MCF 10A (cell line): ENCODE data around the gene ARSH. TPM values are rescaled to one million over a fixed set of nuclear protein-coding genes. Genes with fewer than 3 reads are reported as not detected.
"Not testable (repeated sequence)": the region's sequence is repeated elsewhere in the genome, so short reads cannot be mapped to it uniquely, and the experiment has no call there.

Experiments used
- BruUV-seq: library from RNA; stranded (reverse); fragments of 400-500 nt; replicated peaks from 2 replicates; lab custom pipeline; 2021; lab: Mats Ljungman, UMichigan
- CTCF ChIA-PET: fragments of 300-600 bp; sonication (Branson Sonifier 250); formaldehyde crosslinking; extraction: SDS; loops from one replicate; lab custom pipeline; 2021; ENCODE audit warnings: antibody characterized with exemption, inconsistent platforms; lab: Yijun Ruan, JAX
- POLR2A ChIA-PET: fragments of 300-600, 350-650 bp; sonication (Branson Sonifier 250); formaldehyde crosslinking; extraction: SDS; loops from one replicate; lab custom pipeline; 2020; ENCODE audit warnings: antibody characterized with exemption, inconsistent platforms; lab: Yijun Ruan, JAX
- DNase-seq: peaks from one replicate; pipeline ENCODE4 v3.0.0-alpha.2; 2018; ENCODE audit not compliant: unreplicated experiment
- H3K27ac Mint-ChIP-seq: one replicate; pipeline ENCODE4 v1.8.0; 2022; ENCODE audit warnings: mild to moderate bottlenecking, low read depth, mixed read lengths; ENCODE audit not compliant: unreplicated experiment
- H3K27me3 Mint-ChIP-seq: one replicate; pipeline ENCODE4 v1.8.0; 2022; ENCODE audit warnings: mixed read lengths; ENCODE audit not compliant: insufficient read depth, unreplicated experiment
- H3K36me3 Mint-ChIP-seq: one replicate; pipeline ENCODE4 v1.8.0; 2022; ENCODE audit warnings: mild to moderate bottlenecking, moderate library complexity, mixed read lengths; ENCODE audit not compliant: insufficient read depth, unreplicated experiment
- H3K4me1 Mint-ChIP-seq: one replicate; pipeline ENCODE4 v1.8.0; 2022; ENCODE audit warnings: mixed read lengths; ENCODE audit not compliant: insufficient read depth, unreplicated experiment
- H3K4me3 Mint-ChIP-seq: one replicate; pipeline ENCODE4 v1.8.0; 2022; ENCODE audit warnings: mild to moderate bottlenecking, moderate library complexity, mixed read lengths; ENCODE audit not compliant: unreplicated experiment
- H3K9me3 Mint-ChIP-seq: one replicate; pipeline ENCODE4 v1.8.0; 2022; ENCODE audit warnings: mixed read lengths; ENCODE audit not compliant: unreplicated experiment
- intact Hi-C: fragments of 100-400 bp; cut with micrococcal nuclease; formaldehyde crosslinking; loops from 2 replicates; pipeline ENCODE4 v1.14.1; 2022
- total RNA-seq: library from RNA; stranded (reverse); gene quantifications from 2 replicates; pipeline ENCODE4 v1.2.3, GENCODE V29; 2022
- TF ChIP-seq, protein P1 (sequence below): fragments of 200-600 bp; IDR thresholded peaks from one replicate; pipeline ENCODE4 v1.8.0; 2022; ENCODE audit warnings: antibody characterized with exemption, mild to moderate bottlenecking; ENCODE audit not compliant: unreplicated experiment

Gene ARSH
- total RNA-seq, 1 experiment from 2014 or later: not detected

DNA sequence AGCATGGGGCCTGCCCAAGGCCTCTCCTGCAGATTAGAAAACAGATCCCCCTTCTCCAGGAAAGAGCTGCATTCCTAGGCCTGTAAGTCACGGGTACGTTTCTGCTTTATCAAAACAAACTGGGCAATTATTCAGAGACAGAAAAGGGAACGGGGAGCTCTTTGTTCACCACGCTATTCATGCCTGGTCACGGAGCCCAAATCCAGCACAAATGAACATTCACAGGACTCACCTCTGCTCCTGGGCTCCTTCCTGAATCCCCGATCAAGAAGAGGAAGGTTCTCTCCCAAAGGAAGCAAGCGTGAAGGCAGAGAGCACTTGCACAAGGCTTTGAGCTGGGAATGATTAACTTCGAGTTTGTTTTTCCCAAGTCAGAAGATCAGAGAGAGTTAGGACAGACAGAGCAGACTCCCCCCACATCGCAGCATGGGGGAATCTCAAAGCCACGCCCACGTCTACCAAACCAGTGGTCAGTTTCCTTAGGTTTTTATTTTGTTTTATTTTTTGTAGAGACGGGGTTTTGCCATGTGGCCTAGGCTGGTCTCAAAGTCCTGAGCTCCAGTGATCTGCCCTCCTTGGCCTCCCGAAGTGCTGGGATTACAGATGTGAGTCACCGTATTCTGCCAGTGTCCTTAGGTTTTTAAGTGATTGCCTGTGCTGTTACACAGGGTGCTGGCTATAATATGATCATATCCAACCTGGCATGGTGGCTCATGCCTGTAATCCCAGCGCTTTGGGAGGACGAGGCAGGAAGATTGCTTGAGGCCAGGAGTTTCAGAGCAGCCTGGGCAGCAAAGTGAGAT is 42.2 kb upstream of the ARSH start:
- intact Hi-C loops, H3K4me1 Mint-ChIP-seq, H3K36me3 Mint-ChIP-seq, POLR2A ChIA-PET, H3K9me3 Mint-ChIP-seq, H3K4me3 Mint-ChIP-seq, BruUV-seq, H3K27ac Mint-ChIP-seq: not testable (repeated sequence)
- CTCF ChIA-PET: interaction anchor here (0.8 kb wide), 1 partner anchor 36 kb away, joined by 3 read pairs; no protein-coding TSS in a partner anchor
- peaks cover 21% of the 10 kb centered on the region for H3K27me3 Mint-ChIP-seq
- DNase-seq: peak; percentile 12

DNA sequence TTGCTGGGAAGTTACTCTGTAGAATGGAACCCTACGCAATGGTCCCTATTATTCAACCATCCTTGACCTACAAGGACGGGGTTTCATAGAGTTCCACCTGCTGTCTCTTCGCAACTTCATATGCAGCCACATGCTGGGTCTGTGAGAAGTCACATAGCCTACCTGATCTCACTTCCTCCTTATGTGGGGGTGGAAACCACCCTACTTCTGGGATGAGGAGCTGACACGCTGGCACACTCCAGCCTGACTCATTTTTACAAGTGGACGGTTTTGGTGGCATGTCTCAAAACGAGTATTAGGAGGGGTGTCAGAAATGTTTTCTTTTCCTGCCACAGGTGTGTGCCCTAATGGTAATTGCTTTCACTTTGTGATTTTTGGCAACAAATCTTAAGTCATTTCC is 40.4 kb upstream of the ARSH start:
- Mint-ChIP-seq H3K27me3 (peaks cover 14% of the 10 kb centered on the region), H3K27ac (no peak overlapping the region), H3K4me3 (no peak overlapping the region), H3K36me3 (no peaks in the 10 kb centered on the region), H3K4me1 (peaks cover 5% of the 10 kb centered on the region), H3K9me3 (no peaks in the 10 kb centered on the region)
- no peak for DNase-seq
- CTCF ChIA-PET: no interaction called here
- intact Hi-C loops: no loop called here
- POLR2A ChIA-PET: no interaction called here
- TF ChIP-seq, protein P1, sequence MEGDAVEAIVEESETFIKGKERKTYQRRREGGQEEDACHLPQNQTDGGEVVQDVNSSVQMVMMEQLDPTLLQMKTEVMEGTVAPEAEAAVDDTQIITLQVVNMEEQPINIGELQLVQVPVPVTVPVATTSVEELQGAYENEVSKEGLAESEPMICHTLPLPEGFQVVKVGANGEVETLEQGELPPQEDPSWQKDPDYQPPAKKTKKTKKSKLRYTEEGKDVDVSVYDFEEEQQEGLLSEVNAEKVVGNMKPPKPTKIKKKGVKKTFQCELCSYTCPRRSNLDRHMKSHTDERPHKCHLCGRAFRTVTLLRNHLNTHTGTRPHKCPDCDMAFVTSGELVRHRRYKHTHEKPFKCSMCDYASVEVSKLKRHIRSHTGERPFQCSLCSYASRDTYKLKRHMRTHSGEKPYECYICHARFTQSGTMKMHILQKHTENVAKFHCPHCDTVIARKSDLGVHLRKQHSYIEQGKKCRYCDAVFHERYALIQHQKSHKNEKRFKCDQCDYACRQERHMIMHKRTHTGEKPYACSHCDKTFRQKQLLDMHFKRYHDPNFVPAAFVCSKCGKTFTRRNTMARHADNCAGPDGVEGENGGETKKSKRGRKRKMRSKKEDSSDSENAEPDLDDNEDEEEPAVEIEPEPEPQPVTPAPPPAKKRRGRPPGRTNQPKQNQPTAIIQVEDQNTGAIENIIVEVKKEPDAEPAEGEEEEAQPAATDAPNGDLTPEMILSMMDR: no peak
- BruUV-seq: no TSS peak

- no peaks in the 10 kb centered on the region for H3K36me3 Mint-ChIP-seq
- H3K9me3 Mint-ChIP-seq: no peaks in the 10 kb centered on the region
- intact Hi-C loops: no loop called here
- ChIA-PET CTCF (no interaction called here), POLR2A (no interaction called here)
- no peak overlapping the region for H3K27ac Mint-ChIP-seq
- DNase-seq: no peak
- BruUV-seq: no TSS peak
- H3K4me1 Mint-ChIP-seq: peaks cover 5% of the 10 kb centered on the region
- no peak overlapping the region for H3K4me3 Mint-ChIP-seq
- TF ChIP-seq, protein P1: no peak
- peaks cover 10% of the 10 kb centered on the region for H3K27me3 Mint-ChIP-seq
Observed at GRCh38 chrX:2967012-2967411, 39.3 kb upstream of the ARSH start.

DNA sequence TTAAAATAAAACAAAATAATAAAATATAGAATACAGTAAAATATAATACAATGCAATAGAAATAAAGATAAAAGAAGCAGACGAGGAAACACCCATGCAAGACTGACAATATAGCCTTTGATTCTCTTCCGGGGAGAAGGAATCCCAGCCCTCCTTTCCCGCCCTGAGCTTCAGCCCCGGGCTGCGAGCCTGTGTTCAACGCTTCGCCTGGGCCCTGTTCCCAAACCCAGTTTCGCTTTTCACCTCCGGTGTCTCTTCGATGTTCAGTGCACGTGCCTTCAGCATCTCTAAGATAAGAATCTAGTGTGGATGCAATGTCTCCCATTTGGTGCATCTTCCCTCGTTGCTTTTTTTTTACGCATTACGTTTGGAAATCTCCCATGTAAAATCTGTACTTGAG is 38.8 kb upstream of the ARSH start:
- peaks cover 5% of the 10 kb centered on the region for H3K4me1 Mint-ChIP-seq
- H3K27me3 Mint-ChIP-seq: peaks cover 10% of the 10 kb centered on the region
- TF ChIP-seq, protein P1: no peak
- H3K4me3 Mint-ChIP-seq: peak overlapping the region; percentile 59
- CTCF ChIA-PET: no interaction called here
- no peaks in the 10 kb centered on the region for H3K36me3 Mint-ChIP-seq
- POLR2A ChIA-PET: no interaction called here
- no peaks in the 10 kb centered on the region for H3K9me3 Mint-ChIP-seq
- DNase-seq: no peak
- intact Hi-C loops: no loop called here
- H3K27ac Mint-ChIP-seq: no peak overlapping the region
- no TSS peak for BruUV-seq
